Activated gamma-delta T cell treated with Interleukin-2 at 50 U/mL for 16 hours (primary cell): ENCODE measurements around the gene DISC1.
"Not testable (repeated sequence)": the region's sequence is repeated elsewhere in the genome, so short reads cannot be mapped to it uniquely, and the experiment has no call there.

Source experiments
- DNase-seq: peaks from one replicate; pipeline ENCODE4 v3.0.0-alpha.2; 2020

Gene DISC1

GRCh38 chr1:231705806-231706760 is 79.5 kb downstream of the DISC1 start:
- no peak for DNase-seq

DNA sequence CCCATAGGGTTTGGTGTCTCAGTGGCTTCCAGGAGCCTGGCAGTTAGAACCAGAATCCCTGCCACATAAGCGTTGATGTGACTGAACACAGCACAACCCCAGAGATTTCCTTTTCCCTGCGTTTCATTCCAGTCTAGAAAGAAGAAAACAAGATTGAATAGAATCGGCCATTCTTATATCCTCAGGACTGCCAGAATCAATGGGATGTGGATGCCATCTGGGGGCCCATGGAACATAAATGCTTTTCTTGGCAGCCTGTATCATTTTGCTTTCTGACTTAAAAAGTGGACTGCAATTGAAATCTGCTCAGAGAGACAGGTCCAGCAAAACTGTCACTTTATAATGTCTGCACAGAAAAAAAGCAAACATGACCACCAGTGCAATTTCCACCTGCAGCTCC is 80.3 kb downstream of the DISC1 start:
- DNase-seq: no peak

- no peak for DNase-seq
Observed at GRCh38 chr1:231707407-231707806, 80.8 kb downstream of the DISC1 start.

DNA sequence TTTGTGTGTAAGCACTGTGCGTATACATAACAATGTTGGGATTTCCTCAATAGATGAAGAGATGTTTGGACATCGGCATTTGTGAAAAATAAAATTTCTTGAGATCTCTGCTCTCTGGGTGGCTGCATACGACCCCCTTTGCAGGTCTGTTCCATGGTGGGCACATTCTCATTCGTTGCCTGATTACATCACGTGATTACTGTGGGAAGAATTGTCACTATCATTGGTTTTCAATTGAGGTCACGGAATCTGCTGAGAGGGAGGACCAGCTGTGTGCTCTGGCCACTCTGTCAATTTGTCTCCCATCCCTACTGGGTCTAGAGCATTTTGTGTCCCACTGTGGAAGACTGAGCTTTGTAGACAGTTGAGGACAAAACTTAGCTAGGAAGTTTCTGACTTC is 81.8 kb downstream of the DISC1 start:
- no peak for DNase-seq

GRCh38 chr1:231714440-231714839 is 87.8 kb downstream of the DISC1 start:
- no peak for DNase-seq

GRCh38 chr1:231715816-231716722 is 89.5 kb downstream of the DISC1 start:
- DNase-seq: no peak

GRCh38 chr1:231716879-231717278 is 90.3 kb downstream of the DISC1 start:
- DNase-seq: no peak

DNA sequence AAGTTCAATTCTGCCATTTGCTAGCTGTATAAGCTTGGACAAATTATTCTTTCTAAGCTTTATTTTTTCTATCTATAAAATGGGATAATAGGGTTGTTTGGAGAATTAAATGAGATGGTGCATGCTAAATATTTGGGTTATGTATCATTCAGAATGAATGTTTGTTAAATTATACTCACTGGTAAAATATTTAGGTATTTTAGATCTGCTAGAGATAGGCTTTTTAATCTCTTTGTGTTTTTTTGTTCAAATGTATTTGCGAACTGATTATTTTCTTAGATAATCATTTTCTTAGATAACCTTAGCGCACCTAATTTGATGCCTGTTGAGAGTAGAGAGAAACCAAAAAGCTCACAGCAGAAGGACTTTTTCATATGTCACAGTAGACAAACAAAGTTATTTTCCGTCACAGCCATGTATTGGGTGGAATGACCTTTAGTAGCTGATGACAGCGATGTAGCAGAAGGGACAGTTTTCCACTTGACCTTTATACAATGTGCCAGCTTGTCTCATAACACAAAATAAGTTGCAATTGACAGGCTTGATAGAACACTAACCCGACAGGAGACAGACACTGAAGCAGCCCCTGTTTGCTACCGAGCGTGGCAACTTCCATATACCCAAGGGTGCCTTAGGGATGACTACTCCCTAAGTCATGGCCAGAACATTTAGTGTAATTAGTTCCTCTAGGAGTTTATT is 93.0 kb downstream of the DISC1 start:
- no peak for DNase-seq

GRCh38 chr1:231720652-231721325 is 94.2 kb downstream of the DISC1 start:
- no peak for DNase-seq

DNA sequence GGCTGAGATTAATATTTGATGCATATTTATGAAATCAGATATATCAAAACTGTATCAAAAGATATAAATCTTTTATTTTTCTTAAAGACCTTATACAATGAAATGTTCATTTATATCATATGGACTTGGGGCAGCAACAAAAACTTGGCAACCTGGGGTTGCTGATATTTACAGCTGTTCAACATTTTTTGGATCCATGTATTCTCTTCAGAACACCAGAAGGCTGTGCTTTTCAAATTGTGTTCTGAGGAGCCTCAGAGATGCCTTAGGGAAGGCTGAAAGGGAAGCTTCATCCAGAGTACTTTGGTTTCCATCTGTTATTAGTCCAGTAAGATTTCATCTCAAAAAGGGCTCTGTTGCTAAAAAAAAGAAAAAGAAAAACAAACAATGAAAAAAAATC is 94.8 kb downstream of the DISC1 start:
- no peak for DNase-seq

GRCh38 chr1:231722356-231722755 is 95.8 kb downstream of the DISC1 start:
- DNase-seq: no peak

- DNase-seq: no peak
Observed at GRCh38 chr1:231723146-231723545, 96.6 kb downstream of the DISC1 start.

DNA sequence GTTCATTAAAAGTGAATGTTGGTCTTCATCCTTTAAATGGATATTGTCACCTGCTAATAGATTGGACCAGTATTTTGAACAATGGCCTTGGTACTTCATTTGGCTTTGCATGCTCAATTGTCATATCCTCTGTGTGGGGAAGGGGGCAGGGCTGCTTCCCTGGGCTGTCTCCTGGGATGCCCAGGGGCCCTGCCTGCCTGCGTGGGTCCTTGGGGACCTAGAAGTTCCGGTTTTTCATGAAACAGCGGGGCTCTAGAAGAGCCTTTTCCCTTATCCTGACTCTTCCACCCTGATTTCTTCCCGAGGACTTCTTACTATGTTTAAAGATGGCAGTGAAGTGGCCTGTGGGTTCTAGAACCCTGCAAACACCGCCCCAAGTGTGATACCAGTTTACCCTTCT is 97.5 kb downstream of the DISC1 start:
- DNase-seq: no peak

DNA sequence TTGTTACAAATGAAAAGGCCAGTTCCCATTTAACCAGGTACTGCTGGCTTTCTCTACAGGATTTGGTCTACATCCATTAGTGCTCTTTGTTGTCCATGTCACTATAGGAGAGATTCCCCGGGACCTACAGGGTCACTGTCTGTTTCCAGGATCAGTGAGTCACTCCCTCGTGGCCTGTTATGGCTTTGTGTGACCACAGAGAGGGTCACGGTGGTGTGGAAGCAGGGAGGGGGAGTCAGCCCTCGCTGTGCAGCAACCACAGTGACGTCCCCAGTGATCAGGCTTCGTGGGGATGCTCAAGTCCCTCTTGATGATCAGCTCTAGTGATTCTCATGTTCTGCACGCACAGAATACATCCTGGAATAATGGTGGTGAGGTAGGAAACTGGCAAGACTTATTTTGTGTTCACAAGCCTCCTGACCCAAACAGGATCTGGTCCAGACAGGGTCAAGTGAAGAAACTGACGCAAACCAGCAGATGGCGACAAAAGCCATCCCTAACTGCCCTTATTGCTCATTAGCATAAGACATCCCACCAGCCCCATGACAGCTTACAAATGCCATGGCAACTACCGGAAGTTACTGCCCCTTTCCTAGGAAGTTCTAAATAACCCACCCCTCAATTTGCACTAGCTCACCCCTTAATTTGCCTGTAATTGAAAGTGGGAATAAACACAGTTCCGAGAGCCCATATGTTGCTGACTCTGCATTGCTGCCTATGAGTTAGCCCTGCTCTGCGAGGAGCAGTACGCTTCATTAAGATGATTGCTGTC is 98.5 kb downstream of the DISC1 start:
- no peak for DNase-seq

DNA sequence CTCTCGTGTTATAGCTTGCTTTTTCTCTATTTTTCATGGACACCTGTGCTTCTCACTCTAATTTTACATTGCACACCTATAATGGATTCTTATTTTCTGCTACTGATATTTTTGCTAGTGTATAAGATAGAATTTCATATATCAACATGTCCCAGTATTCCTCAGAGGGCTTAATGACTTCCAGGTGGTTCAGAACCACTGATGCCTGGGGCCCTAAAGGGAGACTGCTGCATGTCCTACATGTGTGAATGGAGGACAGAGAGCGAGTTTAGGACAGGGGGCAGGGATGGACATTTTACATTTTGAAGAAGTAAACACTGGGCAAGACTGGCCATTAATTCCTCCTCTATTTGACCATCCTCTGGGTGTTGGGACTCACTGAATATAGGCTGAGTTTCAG is 100.6 kb downstream of the DISC1 start:
- DNase-seq: no peak

DNA sequence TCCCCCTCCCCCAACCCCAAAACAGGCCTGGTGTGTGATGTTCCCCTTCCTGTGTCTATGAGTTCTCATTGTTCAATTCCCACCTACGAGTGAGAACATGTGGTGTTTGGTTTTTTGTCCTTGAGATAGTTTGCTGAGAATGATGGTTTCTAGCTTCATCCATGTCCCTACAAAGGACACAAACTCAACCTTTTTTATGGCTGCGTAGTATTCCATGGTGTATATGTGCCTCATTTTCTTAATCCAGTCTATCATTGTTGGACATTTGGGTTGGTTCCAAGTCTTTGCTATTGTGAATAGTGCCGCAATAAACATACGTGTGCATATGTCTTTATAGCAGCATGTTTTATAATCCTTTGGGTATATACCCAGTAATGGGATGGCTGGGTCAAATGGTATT is 102.4 kb downstream of the DISC1 start:
- DNase-seq: not testable (repeated sequence)

DNA sequence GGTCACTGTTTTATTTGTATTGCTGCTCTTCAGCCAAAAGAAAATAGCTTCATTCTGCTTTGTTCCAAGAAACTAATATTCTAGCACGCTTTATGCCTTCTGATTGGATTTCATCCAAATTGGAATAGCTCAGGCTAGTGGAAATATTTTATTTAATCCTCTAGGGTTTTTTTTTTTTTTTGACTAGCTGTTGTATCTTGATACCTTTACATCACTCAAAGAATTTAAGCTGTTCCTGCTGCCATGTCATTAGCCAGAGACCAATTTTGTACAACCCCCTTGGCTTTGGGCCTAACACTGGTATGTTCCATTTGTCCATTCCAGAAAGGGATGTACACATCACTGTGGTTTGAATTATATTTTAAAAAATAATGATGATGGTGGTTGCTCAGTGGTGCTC is 103.0 kb downstream of the DISC1 start:
- no peak for DNase-seq

- no peak for DNase-seq
Observed at GRCh38 chr1:231731268-231731667, 104.7 kb downstream of the DISC1 start.

GRCh38 chr1:231733063-231733462 is 106.5 kb downstream of the DISC1 start:
- no peak for DNase-seq

- DNase-seq: no peak
Observed at GRCh38 chr1:231733672-231734071, 107.1 kb downstream of the DISC1 start.

DNA sequence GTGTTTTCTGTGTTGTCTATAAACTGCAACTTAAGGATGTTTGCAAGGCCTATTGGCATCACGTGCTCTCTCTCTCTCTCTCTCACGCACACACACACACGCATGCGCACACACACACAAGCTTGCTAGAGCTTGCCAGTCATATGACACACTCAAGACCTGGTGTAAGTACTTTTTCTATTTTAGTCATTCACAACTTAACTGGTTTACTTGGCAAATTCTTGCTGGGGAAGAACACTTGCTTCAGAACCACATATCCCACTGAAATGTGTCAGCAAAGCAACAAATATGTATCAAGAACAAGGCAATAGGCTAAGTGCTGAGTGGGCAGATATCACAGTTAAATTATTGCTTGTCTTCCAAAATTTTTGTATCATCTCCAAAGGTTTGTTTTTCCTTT is 107.8 kb downstream of the DISC1 start:
- DNase-seq: no peak

- no peak for DNase-seq
Observed at GRCh38 chr1:231735411-231735810, 108.8 kb downstream of the DISC1 start.
